K562 (cell line): ENCODE results near the gene OR4K14. TPM values are rescaled to one million over a fixed set of nuclear protein-coding genes. Genes with fewer than 3 reads are reported as not detected.
A peak's percentile ranks its signal among the peaks of the same experiment; 100 is the strongest.

ENCODE experiments used
- BRD4 ChIP-seq: fragments of 200-600 bp; sonication (generic); IDR thresholded peaks from 2 replicates; pipeline ENCODE4 v1.6.1; 2017; ENCODE audit warnings: inconsistent platforms
- CBFA2T2 ChIP-seq: fragments of 450-650 bp; conservative IDR thresholded peaks from 2 replicates; pipeline ENCODE4 v1.6.1; 2017; ENCODE audit warnings: mild to moderate bottlenecking
- CHD2 ChIP-seq: IDR thresholded peaks from 2 replicates; pipeline ENCODE4 v1.6.1; 2011; ENCODE audit warnings: low read depth, low read length
- ELF1 ChIP-seq: fragments of 200-800 bp; sonication (Bioruptor generic); IDR thresholded peaks from 2 replicates; pipeline ENCODE4 v1.6.1; 2016; ENCODE audit warnings: missing genetic modification characterization, missing compliant biosample characterization
- EZH2 ChIP-seq: IDR thresholded peaks from 2 replicates; pipeline ENCODE4 v1.6.1; 2012; ENCODE audit warnings: low read depth, mild to moderate bottlenecking, inconsistent platforms, low read length, borderline replicate concordance
- FIP1L1 ChIP-seq: fragments of 200-400 bp; formaldehyde crosslinking; IDR thresholded peaks from 2 replicates; pipeline ENCODE4 v1.6.1; 2018; ENCODE audit warnings: mild to moderate bottlenecking, low read depth, low read length; ENCODE audit not compliant: poor library complexity, severe bottlenecking
- FOXA3 ChIP-seq, 2 experiments: fragments of 450-650 bp in 1 of 2; sonication (generic) in 1 of 2; formaldehyde crosslinking; IDR thresholded peaks in 1 of 2; conservative IDR thresholded peaks in 1 of 2; 2 replicates each; pipeline versions ENCODE4 v1.4.0 to v1.8.0; 2020 to 2022; ENCODE audit warnings: mild to moderate bottlenecking in 2 of 2, missing genetic modification reagents in 1 of 2
- FOXK2 ChIP-seq, 2 experiments: fragments of 450-650 bp; IDR thresholded peaks in 1 of 2; conservative IDR thresholded peaks in 1 of 2; 2 replicates each; pipeline ENCODE4 v1.6.1; 2016; ENCODE audit warnings: low read depth in 2 of 2, mild to moderate bottlenecking in 1 of 2
- GATAD2B ChIP-seq: fragments of 450-650 bp; IDR thresholded peaks from 2 replicates; pipeline ENCODE4 v1.6.1; 2017; ENCODE audit warnings: mild to moderate bottlenecking, borderline replicate concordance
- HOXB6 ChIP-seq: fragments of 250-450 bp; sonication (Bioruptor Pico); IDR thresholded peaks from 2 replicates; pipeline ENCODE4 v1.5.1; 2022; ENCODE audit warnings: mild to moderate bottlenecking, borderline replicate concordance
- KAT7 ChIP-seq: sonication (generic); formaldehyde crosslinking; IDR thresholded peaks from 2 replicates; pipeline ENCODE4 v1.8.0; 2022; ENCODE audit warnings: missing genetic modification reagents, mild to moderate bottlenecking, borderline replicate concordance
- MCM7 ChIP-seq, 2 experiments: fragments of 450-650 bp; IDR thresholded peaks; 2 replicates each; pipeline ENCODE4 v1.6.1; 2016 to 2018
- NELFE ChIP-seq: IDR thresholded peaks from 2 replicates; pipeline ENCODE4 v1.6.1; 2011; ENCODE audit warnings: mild to moderate bottlenecking; ENCODE audit not compliant: insufficient read depth, insufficient read length
- PCBP2 ChIP-seq: fragments of 200-400 bp; formaldehyde crosslinking; IDR thresholded peaks from 2 replicates; pipeline ENCODE4 v1.6.1; 2018; ENCODE audit warnings: low read length, low read depth, mild to moderate bottlenecking, moderate library complexity; ENCODE audit not compliant: poor library complexity, severe bottlenecking
- PHB2 ChIP-seq: fragments of 450-650 bp; IDR thresholded peaks from 2 replicates; pipeline ENCODE4 v1.6.1; 2017; ENCODE audit warnings: low read depth
- POLR2A ChIP-seq: fragments of 450-650 bp; conservative IDR thresholded peaks from 2 replicates; pipeline ENCODE4 v1.6.1; 2016
- RFX1 ChIP-seq: fragments of 450-650 bp; IDR thresholded peaks from 2 replicates; pipeline ENCODE4 v1.6.1; 2016; ENCODE audit warnings: mild to moderate bottlenecking, moderate library complexity
- SAFB2 ChIP-seq: fragments of 200-400 bp; formaldehyde crosslinking; IDR thresholded peaks from 2 replicates; pipeline ENCODE4 v1.6.1; 2018; ENCODE audit warnings: borderline replicate concordance, low read length, low read depth, moderate library complexity; ENCODE audit not compliant: severe bottlenecking
- SAP30 ChIP-seq: fragments of 200-600 bp; sonication (generic); IDR thresholded peaks from 2 replicates; pipeline ENCODE4 v1.6.1; 2012; ENCODE audit warnings: borderline replicate concordance, low read depth, mild to moderate bottlenecking, moderate library complexity, low read length, control low read depth, inconsistent platforms; ENCODE audit not compliant: insufficient read depth, poor library complexity, severe bottlenecking
- SMAD3 ChIP-seq: fragments of 450-650 bp; formaldehyde crosslinking; conservative IDR thresholded peaks from 2 replicates; pipeline ENCODE4 v1.4.0; 2020; ENCODE audit warnings: mild to moderate bottlenecking
- STAG1 ChIP-seq: sonication (generic); formaldehyde crosslinking; IDR thresholded peaks from 2 replicates; pipeline ENCODE4 v1.5.0; 2020; ENCODE audit warnings: missing genetic modification reagents, borderline replicate concordance
- STAT5B ChIP-seq: fragments of 250-450 bp; sonication (Bioruptor Pico); IDR thresholded peaks from 2 replicates; pipeline ENCODE4 v1.8.0; 2021; ENCODE audit warnings: mild to moderate bottlenecking, inconsistent platforms
- TAL1 ChIP-seq: fragments of 450-650 bp; IDR thresholded peaks from 2 replicates; pipeline ENCODE4 v1.6.1; 2016; ENCODE audit warnings: mild to moderate bottlenecking
- TBL1XR1 ChIP-seq, 2 experiments: IDR thresholded peaks; 2 replicates each; pipeline ENCODE4 v1.6.1; 2012; ENCODE audit warnings: improper control_type of control experiment in 2 of 2, low read length in 2 of 2, mild to moderate bottlenecking in 1 of 2
- ZKSCAN1 ChIP-seq: fragments of 150-350 bp; IDR thresholded peaks from 2 replicates; pipeline ENCODE4 v1.6.1; 2016; ENCODE audit warnings: low read depth, low read length
- ZNF146 ChIP-seq: IDR thresholded peaks from one replicate; pipeline ENCODE4 v1.6.1; 2018; ENCODE audit warnings: missing compliant biosample characterization; ENCODE audit not compliant: unreplicated experiment
- ZNF696 ChIP-seq: fragments of 250-450 bp; sonication (Bioruptor Pico); conservative IDR thresholded peaks from 2 replicates; pipeline ENCODE4 v1.4.0; 2020; ENCODE audit warnings: mild to moderate bottlenecking, moderate library complexity
- polyA plus RNA-seq, 8 experiments: library from polyadenylated mRNA; depleted of rRNA in 4 of 8; stranded (reverse) in 5 of 8; unstranded in 3 of 8; fragments of >200 nt; fragmentation: Nextera tagmentation in 2 of 8; fragmentation: Illumina TruSeq in 1 of 8; extraction: Ambion mirVana in 2 of 8; extraction: Trizol in 1 of 8; gene quantifications; 2 replicates each; pipeline versions ENCODE4 v1.2.1 to v1.2.3, GENCODE V29; 2011 to 2014; ENCODE audit warnings: inconsistent platforms in 1 of 8, missing spikeins in 1 of 8
- total RNA-seq, 7 experiments: library from RNA; depleted of rRNA in 6 of 7; stranded (reverse); fragments of >200 nt in 6 of 7; fragmentation: Illumina TruSeq in 2 of 7; extraction: Trizol in 2 of 7; gene quantifications; 2 replicates each; pipeline versions ENCODE4 v1.2.1 to v1.2.3, GENCODE V29; 2011 to 2021; ENCODE audit warnings: low replicate concordance in 1 of 7
- TF ChIP-seq, protein P1 (sequence below): sonication (generic); formaldehyde crosslinking; IDR thresholded peaks from 2 replicates; pipeline ENCODE4 v1.9.0; 2022; ENCODE audit warnings: mild to moderate bottlenecking, missing genetic modification reagents
- TF ChIP-seq, protein P2 (sequence below): sonication (generic); formaldehyde crosslinking; IDR thresholded peaks from 2 replicates; pipeline ENCODE4 v1.8.1; 2022; ENCODE audit warnings: missing genetic modification reagents
- TF ChIP-seq, protein P3 (sequence below): fragments of 450-650 bp; IDR thresholded peaks from 2 replicates; pipeline ENCODE4 v1.6.1; 2016

The OR4K14 gene
- total and polyA plus RNA-seq, 9 of the 15 experiments (the other 6 are each of a cell fraction or from before 2014, with no cell fraction given), result not detected

DNA sequence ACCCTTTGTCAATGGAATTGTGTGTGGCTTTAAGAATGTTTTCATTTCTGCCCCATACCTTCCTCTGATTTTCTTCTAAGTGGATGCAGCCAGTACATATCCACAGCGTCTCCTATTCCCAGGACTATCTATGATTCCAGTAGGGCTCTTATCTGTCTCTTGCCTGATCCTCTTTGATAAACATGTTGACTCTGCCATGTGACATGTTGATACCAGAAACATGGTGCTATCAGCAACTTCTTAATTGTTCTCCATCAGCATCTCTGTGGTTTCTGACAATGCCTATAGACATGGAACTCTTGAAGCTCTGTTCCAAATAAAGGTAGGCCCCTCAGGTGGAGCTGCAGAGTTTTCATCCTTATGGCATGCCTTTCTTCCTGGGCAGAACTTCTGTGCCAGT lies 29.1 kb upstream of the OR4K14 start (continued):
- no peak for TF ChIP-seq EZH2
- TF ChIP-seq NELFE, result no peak
- TF ChIP-seq MCM7 (IDR thresholded peaks at IDR 0.05), result no peak
- no peak for TF ChIP-seq BRD4
- no peak for TF ChIP-seq CHD2
- no peak for TF ChIP-seq STAT5B (CRISPR knock-in tag)
- TF ChIP-seq, protein P1, sequence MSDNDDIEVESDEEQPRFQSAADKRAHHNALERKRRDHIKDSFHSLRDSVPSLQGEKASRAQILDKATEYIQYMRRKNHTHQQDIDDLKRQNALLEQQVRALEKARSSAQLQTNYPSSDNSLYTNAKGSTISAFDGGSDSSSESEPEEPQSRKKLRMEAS, result no peak
- TF ChIP-seq SAP30, result no peak
- no peak for TF ChIP-seq ELF1 (tag)
- TF ChIP-seq TAL1, result peak; percentile 43
- TF ChIP-seq PCBP2, result no peak
- no peak for TF ChIP-seq FOXK2 (conservative IDR thresholded peaks at IDR 0.05 in 1 of 2, IDR thresholded peaks at IDR 0.05 in 1 of 2; ENCODE audit: low read depth in 2 of 2)
- no peak for TF ChIP-seq KAT7 (CRISPR knock-in tag)
- no peak for TF ChIP-seq ZKSCAN1
- TF ChIP-seq RFX1, result no peak
- TF ChIP-seq, protein P2, sequence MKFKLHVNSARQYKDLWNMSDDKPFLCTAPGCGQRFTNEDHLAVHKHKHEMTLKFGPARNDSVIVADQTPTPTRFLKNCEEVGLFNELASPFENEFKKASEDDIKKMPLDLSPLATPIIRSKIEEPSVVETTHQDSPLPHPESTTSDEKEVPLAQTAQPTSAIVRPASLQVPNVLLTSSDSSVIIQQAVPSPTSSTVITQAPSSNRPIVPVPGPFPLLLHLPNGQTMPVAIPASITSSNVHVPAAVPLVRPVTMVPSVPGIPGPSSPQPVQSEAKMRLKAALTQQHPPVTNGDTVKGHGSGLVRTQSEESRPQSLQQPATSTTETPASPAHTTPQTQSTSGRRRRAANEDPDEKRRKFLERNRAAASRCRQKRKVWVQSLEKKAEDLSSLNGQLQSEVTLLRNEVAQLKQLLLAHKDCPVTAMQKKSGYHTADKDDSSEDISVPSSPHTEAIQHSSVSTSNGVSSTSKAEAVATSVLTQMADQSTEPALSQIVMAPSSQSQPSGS, result no peak
- TF ChIP-seq CBFA2T2, result peak; percentile 41; the same call in 1 of the 2 replicates
- TF ChIP-seq ZNF146 (CRISPR knock-in tag), result no peak
- no peak for TF ChIP-seq ZNF696
- TF ChIP-seq TBL1XR1 (IDR thresholded peaks at IDR 0.05; ENCODE audit: low read length in 2 of 2), result no peak
- TF ChIP-seq, protein P3, sequence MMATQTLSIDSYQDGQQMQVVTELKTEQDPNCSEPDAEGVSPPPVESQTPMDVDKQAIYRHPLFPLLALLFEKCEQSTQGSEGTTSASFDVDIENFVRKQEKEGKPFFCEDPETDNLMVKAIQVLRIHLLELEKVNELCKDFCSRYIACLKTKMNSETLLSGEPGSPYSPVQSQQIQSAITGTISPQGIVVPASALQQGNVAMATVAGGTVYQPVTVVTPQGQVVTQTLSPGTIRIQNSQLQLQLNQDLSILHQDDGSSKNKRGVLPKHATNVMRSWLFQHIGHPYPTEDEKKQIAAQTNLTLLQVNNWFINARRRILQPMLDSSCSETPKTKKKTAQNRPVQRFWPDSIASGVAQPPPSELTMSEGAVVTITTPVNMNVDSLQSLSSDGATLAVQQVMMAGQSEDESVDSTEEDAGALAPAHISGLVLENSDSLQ, result no peak
- no peak for TF ChIP-seq SMAD3 (CRISPR knock-in tag)
- TF ChIP-seq FOXA3 (CRISPR knock-in tag; conservative IDR thresholded peaks at IDR 0.05 in 1 of 2, IDR thresholded peaks at IDR 0.05 in 1 of 2), result 0 out of 4 replicates have a peak, but pooled peaks of 1 of the 2 experiments have one; percentile 36
- TF ChIP-seq FIP1L1, result no peak
- TF ChIP-seq POLR2A, result no peak
- no peak for TF ChIP-seq GATAD2B
- TF ChIP-seq STAG1, result no peak
- no peak for TF ChIP-seq SAFB2
- TF ChIP-seq PHB2, result no peak
- TF ChIP-seq HOXB6, result no peak
